ENCODE measurements around the gene FCER2. TPM values are rescaled to one million over a fixed set of nuclear protein-coding genes. Genes with fewer than 3 reads are reported as not detected.
A peak's percentile ranks its signal among the peaks of the same experiment; 100 is the strongest.

FCER2 gene
- total and polyA plus RNA-seq, 2 of the 13 experiments (the other 11 are each of a cell fraction or from before 2014, with no cell fraction given): not detected

DNA sequence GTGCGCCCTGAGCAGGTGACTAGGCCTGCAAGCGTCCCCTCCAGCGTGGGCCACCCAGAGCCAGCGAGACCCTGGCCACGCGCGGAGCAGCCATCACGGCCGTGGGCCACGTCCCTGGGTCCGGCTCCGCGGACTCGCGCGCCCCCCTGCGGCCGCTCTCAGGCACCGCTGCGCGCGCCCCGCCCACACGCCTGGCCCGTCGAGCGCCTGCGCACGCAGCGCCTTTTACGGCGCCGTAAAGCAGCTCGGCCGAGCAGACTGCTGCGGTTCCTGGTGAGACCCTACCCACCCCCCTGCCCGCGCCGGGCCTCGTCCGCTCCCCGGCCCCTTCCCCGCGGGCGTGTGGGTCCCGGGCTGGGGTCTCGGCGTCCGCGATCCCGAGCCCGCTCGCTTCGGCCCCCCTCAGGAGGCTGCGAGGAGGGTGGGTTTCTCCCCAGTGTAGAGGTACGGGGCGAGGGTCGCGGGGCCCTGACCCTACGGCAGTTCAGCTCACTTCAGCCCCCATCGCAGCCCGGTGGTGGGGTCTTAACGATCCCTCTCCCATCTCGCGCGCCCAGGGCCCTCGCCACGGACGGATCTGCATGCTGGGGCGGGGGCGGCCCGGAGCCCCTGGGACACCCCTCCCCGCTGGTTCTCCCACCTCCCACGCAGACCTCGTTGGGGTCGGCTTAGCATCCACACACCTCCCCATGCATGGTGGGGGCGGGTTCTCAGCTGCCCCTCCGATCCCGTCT, 21.2 kb downstream of the FCER2 start, which contains the start of gene TRAPPC5 (continued):
- TF ChIP-seq, protein P1, sequence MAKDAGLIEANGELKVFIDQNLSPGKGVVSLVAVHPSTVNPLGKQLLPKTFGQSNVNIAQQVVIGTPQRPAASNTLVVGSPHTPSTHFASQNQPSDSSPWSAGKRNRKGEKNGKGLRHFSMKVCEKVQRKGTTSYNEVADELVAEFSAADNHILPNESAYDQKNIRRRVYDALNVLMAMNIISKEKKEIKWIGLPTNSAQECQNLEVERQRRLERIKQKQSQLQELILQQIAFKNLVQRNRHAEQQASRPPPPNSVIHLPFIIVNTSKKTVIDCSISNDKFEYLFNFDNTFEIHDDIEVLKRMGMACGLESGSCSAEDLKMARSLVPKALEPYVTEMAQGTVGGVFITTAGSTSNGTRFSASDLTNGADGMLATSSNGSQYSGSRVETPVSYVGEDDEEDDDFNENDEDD (CRISPR knock-in tag; IDR thresholded peaks at IDR 0.05; ENCODE audit: borderline replicate concordance): no peak
- TF ChIP-seq ZNF839 (CRISPR knock-in tag; IDR thresholded peaks at IDR 0.05; ENCODE audit: borderline replicate concordance) (0 out of 2 replicates have a peak, but pooled peaks have one; percentile 11), ZNF619 (CRISPR knock-in tag; IDR thresholded peaks at IDR 0.05) (0 out of 2 replicates have a peak, but pooled peaks have one; percentile 12), PLSCR1 (CRISPR knock-in tag; IDR thresholded peaks at IDR 0.05; ENCODE audit: borderline replicate concordance) (no peak), ZNF766 (CRISPR knock-in tag; IDR thresholded peaks at IDR 0.05; ENCODE audit: borderline replicate concordance) (peak; percentile 74; the same call in 1 of the 2 replicates), IRF2 (CRISPR knock-in tag; IDR thresholded peaks at IDR 0.05) (no peak), RFX3 (CRISPR knock-in tag; IDR thresholded peaks at IDR 0.05) (no peak), ZBTB42 (CRISPR knock-in tag; IDR thresholded peaks at IDR 0.05) (no peak), MLXIP (CRISPR knock-in tag; IDR thresholded peaks at IDR 0.05; ENCODE audit: borderline replicate concordance) (no peak), NFIC (IDR thresholded peaks at IDR 0.05; ENCODE audit: low read length) (no peak), ZNF468 (CRISPR knock-in tag; IDR thresholded peaks at IDR 0.05) (no peak), ATF1 (CRISPR knock-in tag; IDR thresholded peaks at IDR 0.05) (no peak), DPF2 (CRISPR knock-in tag; IDR thresholded peaks at IDR 0.05; ENCODE audit: borderline replicate concordance, low read depth) (no peak), ZNF775 (CRISPR knock-in tag; IDR thresholded peaks at IDR 0.05; ENCODE audit: borderline replicate concordance) (no peak), KLF12 (CRISPR knock-in tag; IDR thresholded peaks at IDR 0.05; ENCODE audit: borderline replicate concordance) (peak; percentile 88; the same call in 1 of the 2 replicates), RAD21 (CRISPR knock-in tag; IDR thresholded peaks at IDR 0.05) (peak; percentile 99), PAX8 (CRISPR knock-in tag; IDR thresholded peaks at IDR 0.05; ENCODE audit: borderline replicate concordance) (no peak), KLF15 (CRISPR knock-in tag; IDR thresholded peaks at IDR 0.05; ENCODE audit: borderline replicate concordance) (no peak), TOPORS (CRISPR knock-in tag; IDR thresholded peaks at IDR 0.05) (no peak), PHF21A (CRISPR knock-in tag; IDR thresholded peaks at IDR 0.05) (no peak), GLI4 (CRISPR knock-in tag; IDR thresholded peaks at IDR 0.05; ENCODE audit: borderline replicate concordance) (peak; percentile 64; the same call in 1 of the 2 replicates), NKX3-1 (CRISPR knock-in tag; IDR thresholded peaks at IDR 0.05) (peak; percentile 66; the same call in 1 of the 2 replicates), ZNF776 (CRISPR knock-in tag; IDR thresholded peaks at IDR 0.05) (peak; percentile 44; the same call in 1 of the 2 replicates), TCF7L2 (IDR thresholded peaks at IDR 0.05; ENCODE audit: low read depth, low read length) (no peak)
- TF ChIP-seq, protein P2, sequence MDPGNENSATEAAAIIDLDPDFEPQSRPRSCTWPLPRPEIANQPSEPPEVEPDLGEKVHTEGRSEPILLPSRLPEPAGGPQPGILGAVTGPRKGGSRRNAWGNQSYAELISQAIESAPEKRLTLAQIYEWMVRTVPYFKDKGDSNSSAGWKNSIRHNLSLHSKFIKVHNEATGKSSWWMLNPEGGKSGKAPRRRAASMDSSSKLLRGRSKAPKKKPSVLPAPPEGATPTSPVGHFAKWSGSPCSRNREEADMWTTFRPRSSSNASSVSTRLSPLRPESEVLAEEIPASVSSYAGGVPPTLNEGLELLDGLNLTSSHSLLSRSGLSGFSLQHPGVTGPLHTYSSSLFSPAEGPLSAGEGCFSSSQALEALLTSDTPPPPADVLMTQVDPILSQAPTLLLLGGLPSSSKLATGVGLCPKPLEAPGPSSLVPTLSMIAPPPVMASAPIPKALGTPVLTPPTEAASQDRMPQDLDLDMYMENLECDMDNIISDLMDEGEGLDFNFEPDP (CRISPR knock-in tag; conservative IDR thresholded peaks at IDR 0.05): no peak
